GM15510 (cell line): ENCODE data around the gene GRIA4.

Experiments
- POLR2A ChIP-seq: IDR thresholded peaks from 3 replicates; pipeline ENCODE4 v1.6.1; 2011; ENCODE audit warnings: borderline replicate concordance; ENCODE audit not compliant: insufficient read length; ENCODE audit errors: extremely low read depth

The GRIA4 gene

GRCh38 chr11:105878510-105878909 is 268.6 kb downstream of the GRIA4 start:
- no peak for TF ChIP-seq POLR2A

DNA sequence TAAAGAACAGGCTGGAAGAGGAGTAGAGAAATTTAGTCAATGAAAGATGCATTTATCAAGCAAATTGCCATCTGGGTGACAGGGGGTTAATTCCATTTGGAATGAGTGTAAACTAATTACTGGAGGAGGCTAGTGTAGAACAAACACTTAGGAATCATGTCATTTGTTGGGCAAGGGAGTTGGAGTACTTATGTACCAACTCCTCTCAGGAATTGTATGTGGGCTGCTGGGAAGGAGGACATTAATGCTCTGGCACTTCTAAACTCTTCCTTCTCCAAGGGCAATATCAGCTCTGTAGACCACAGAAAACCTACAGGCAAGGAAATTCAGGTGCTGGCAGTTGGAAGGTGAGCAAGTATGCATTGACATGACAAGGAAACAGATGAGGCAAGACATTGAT is 271.2 kb downstream of the GRIA4 start:
- TF ChIP-seq POLR2A: no peak

DNA sequence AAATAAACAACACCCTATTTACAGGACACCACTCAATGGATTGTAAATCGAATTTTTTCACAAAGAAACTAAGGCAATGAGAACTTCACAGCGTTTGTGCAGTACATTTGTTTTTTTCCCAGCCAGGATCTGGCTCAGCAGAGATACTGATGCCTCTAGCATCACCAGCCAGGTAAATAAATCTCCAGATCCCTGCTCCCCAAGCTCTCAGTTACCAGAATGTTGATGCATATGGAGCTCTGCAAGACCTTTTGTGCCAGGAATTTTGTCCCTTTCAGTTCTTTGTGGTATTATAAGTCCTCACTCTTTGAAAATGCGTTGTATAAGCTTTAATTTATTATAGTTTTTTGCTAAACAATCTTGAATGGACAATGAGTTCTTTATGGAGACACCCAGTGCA is 274.6 kb downstream of the GRIA4 start:
- no peak for TF ChIP-seq POLR2A

- TF ChIP-seq POLR2A: no peak
Observed at GRCh38 chr11:105891685-105892084, 281.8 kb downstream of the GRIA4 start.

GRCh38 chr11:105897161-105897560 is 287.3 kb downstream of the GRIA4 start:
- TF ChIP-seq POLR2A: no peak

- TF ChIP-seq POLR2A: no peak
Observed at GRCh38 chr11:105899772-105900171, 289.9 kb downstream of the GRIA4 start.

DNA sequence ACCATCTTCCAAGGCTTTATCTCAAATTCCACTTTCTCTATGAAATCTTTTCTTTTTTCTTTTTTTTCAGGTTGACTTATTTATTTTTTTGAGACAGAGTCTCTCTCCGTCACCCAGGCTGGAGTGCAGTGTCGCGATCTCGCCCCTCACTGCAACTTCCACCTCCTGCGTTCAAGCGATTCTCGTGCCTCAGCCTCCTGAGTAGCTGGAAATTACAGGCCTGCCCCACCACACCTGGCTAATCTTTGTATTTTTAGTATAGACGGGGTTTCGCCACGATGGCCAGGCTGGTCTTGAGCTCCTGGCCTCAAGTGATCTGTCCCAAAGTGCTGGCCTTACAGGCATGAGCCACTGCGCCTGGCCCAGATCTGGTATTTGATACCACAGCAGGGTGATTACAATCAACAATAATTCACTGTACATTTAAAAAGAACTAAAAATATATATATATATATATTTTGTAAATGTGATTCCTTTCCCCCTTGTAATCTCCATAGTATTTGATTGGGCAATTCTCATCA is 290.7 kb downstream of the GRIA4 start:
- no peak for TF ChIP-seq POLR2A

- TF ChIP-seq POLR2A: no peak
Observed at GRCh38 chr11:105903113-105903512, 293.2 kb downstream of the GRIA4 start.

DNA sequence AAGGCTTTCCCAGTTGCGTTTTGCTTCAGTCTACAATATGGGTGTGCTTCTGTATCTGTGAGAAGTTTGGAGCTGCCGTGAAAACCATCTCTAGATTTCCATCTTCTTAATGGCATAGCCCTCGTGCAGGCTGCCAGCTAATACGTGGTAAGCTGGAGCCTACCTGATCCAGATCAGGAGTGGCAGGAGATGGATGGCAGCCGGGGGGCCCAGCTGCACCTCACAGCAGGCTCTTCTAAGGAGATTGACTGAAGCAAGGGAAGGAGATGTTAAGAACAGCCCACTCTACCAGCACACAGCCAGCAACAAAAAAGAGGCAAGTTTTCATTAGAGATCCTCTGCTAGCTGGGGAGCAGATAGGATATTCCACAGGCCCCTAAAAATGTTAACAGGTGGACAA is 296.6 kb downstream of the GRIA4 start:
- no peak for TF ChIP-seq POLR2A

DNA sequence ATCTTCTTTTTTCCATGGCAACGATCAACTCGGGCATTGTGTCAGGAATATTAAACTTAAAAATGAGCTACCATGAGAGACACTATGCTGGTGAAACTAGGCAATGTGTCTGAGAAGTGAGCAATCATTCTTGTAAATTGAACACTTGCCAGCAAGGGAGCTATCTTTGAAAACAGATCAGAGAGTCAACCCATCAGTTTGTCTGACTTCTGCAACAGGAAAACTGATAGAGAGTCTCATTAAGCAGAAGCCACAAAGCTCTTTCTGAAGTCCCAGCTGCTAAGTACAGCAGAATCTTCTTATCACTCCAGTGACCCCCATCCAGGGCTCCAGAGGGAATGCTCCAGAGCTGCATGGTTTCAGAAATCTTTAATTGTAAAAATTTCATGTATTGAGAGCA is 297.4 kb downstream of the GRIA4 start:
- no peak for TF ChIP-seq POLR2A

DNA sequence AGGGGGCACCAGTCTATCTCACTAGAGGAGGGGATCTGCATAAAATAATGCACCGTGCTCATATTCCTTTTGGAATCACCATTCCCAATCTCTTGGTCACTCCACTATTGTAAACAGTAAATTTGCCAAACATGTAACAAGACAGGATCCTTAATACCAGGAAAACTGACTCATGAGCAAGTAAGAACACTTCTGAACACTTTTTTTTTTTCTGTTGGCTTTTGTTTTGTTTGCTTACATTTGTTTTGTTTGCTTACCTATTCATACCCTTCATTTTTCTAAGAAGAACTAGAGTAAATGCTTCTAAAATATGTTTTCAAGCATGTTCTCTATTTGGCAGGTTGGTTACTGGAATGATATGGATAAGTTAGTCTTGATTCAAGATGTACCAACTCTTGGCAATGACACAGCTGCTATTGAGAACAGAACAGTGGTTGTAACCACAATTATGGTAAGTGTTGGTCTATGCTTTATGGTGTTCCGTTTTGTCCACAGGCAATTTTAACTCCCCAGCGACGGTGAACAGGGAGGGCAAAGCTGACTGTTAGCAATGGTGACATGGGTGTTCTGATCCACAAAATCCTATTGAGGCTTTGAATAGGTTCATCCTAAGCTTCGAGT is 300.3 kb downstream of the GRIA4 start:
- no peak for TF ChIP-seq POLR2A

DNA sequence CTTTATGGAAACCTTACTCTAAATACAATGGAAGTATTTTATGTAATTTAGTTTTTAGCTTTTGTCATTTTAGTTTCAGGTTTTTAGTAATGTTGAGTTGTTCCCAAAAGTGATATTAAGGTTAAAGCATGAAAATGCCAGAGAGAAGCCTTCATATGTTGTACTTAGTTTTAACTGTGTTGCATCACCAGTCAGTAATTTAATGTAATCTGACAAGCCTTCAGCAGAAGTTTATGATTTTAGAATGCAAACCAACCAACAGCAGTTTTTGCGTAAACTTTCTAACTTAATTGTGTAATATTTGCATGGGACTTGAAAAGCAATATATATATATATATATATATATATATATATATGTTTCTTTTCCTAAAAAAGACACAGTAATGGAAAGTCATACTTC is 301.6 kb downstream of the GRIA4 start:
- TF ChIP-seq POLR2A: no peak

DNA sequence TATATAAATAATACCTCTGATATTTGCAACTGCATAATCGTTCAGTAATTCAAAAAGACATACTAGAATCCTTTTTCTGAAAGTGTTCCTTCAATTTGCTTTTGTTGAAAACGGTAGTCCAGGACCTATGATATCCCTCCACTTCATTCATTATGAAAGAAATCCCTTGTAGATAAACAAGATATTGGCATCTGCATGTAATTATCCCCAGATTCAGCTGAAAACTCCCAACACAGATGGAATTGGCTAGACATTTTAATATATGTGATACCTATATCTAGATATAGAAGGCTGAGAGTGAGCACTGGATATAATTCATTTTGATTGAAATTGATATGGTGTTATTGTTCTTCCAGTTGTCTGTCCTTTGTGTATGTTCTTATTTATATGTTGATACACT is 302.8 kb downstream of the GRIA4 start:
- TF ChIP-seq POLR2A: no peak

GRCh38 chr11:105915021-105915420 is 305.1 kb downstream of the GRIA4 start:
- no peak for TF ChIP-seq POLR2A

DNA sequence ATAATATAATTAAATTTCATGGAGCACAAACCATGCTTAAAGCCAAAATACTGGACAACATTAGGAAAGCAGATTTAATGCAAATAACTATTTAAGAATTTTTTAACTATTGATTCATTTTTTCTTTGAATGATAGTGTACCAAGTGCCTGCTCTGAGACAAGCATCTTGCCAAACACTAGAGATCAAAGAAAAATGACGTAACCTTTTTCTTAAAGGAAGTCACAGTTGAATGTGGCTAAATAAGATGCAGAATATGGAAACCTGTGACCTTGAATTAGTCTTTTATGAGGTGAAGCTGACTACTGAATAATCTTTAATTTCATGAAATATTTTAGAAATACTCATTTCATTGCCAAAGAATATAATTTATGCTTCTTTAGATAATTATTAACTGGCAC is 308.2 kb downstream of the GRIA4 start:
- TF ChIP-seq POLR2A: no peak

- TF ChIP-seq POLR2A: no peak
Observed at GRCh38 chr11:105918600-105918999, 308.7 kb downstream of the GRIA4 start.

- TF ChIP-seq POLR2A: no peak
Observed at GRCh38 chr11:105923252-105923651, 313.4 kb downstream of the GRIA4 start.
